HG03039 (cell line): ENCODE results near the gene LRRC38.

Experiments used
- ATAC-seq: cut with Tn5 transposase; IDR thresholded peaks from one replicate; pipeline ENCODE4 v1.9.1; 2021; ENCODE audit warnings: mild to moderate bottlenecking, moderate library complexity; ENCODE audit not compliant: unreplicated experiment

LRRC38 gene

DNA sequence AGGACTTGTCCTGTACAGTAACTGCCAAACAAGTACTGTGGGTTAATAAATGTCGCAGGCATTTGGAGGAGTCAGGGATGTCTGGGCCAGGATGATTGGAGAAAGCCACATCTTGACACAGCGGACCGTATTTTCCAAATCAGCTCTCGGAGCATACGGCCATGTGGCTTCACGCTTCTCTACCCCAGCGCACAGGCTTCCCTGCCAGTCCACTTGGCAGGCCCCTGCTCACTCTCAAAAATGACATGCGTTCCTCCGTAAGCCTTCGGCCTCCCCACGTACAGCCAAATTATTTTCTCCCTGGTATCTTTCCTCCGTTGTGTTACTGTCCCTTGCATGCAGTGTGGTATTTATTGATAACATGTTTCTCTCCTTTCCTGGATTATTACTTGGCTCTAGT is 7.2 kb upstream of the LRRC38 start:
- ATAC-seq, result no peak

- ATAC-seq, result no peak
Measured at GRCh38 chr1:13517193-13517812, 3.5 kb upstream of the LRRC38 start.

- ATAC-seq, result no peak
Measured at GRCh38 chr1:13516606-13517005, 2.8 kb upstream of the LRRC38 start.

GRCh38 chr1:13514821-13515220 is 1.0 kb upstream of the LRRC38 start:
- no peak for ATAC-seq

DNA sequence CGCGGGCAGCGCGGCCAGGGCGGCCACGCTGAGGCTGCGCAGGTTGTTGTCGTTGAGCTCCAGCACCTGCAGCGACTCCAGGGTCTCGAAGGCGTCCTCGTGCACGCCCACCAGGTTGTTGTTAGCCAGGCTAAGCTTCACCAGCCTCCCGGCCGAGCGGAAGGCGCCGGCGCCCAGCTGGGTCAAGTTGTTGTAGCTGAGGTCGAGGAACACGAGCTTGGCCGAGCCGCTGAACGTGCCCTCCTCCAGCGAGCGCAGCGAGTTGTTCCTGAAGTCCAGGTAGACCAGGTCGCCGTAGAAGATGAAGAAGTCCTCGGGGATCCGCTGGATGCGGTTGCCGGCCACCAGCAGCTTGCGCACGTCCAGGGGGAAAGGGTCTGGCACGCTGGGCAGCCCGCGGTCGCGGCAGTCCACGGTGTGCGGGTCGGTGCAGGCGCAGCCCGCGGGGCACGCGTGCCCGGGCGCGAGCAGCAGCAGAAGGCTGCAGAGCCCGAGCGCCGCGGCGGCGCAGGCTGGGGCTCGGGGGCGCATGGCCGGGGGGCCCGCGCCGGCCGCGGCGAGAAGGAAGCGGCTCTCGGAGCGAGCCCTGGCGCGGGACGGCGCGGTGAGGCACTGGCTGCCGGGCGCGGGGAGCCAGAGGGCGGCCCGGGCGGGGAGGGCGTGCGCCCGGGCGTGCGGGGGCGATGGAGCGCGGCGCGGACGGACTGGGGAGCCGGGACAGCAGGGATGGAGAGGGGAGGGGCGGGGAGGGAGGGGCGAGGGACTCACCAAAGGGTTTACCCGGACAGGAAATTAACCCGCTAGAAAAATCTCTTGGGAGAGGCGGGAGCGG is 524 bp downstream of the LRRC38 start:
- ATAC-seq, result no peak

- no peak for ATAC-seq
Measured at GRCh38 chr1:13512472-13512871, 1.3 kb downstream of the LRRC38 start.

GRCh38 chr1:13510499-13510898 is 3.3 kb downstream of the LRRC38 start:
- no peak for ATAC-seq

DNA sequence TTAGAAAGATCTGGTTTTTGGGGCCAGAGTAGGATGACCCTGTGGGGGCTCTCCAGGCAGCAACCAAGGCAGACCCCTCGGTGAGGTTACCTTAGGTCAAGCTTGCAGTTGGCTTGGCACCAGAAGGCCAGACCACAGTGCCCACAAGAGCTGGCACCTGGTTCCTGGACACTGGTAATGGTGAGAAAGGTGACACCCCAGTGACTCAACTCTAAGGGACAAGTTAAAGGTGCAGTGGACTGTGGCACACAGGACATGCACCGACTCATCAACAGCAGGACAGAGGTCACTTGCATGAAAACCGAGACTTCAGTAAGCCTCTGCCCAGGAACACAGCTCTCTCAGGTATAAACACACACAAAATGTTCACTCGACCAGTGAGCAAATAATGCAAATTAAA is 6.7 kb downstream of the LRRC38 start:
- ATAC-seq, result no peak

- no peak for ATAC-seq
Measured at GRCh38 chr1:13505020-13505419, 8.8 kb downstream of the LRRC38 start.

- no peak for ATAC-seq
Measured at GRCh38 chr1:13500806-13501205, 13.0 kb downstream of the LRRC38 start.

DNA sequence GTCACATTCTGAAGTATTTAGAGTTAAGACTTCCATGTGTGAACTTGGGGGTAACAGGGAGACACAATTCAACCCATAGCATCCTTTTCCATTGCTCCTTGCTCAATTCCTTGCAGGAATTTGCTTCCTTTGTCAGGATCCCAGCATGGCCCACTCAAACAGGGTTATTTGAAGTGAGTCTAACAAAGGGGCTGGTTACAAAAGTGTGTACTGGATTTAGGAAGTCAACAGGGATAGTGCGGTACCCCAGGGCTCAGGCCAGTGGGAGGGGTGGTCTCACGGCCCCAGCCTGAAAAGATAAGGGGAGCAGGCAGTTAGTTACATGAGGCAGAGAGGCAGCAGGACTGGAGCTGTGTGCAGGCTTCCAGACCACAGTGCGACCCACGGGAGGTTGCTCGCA is 14.4 kb downstream of the LRRC38 start:
- no peak for ATAC-seq

DNA sequence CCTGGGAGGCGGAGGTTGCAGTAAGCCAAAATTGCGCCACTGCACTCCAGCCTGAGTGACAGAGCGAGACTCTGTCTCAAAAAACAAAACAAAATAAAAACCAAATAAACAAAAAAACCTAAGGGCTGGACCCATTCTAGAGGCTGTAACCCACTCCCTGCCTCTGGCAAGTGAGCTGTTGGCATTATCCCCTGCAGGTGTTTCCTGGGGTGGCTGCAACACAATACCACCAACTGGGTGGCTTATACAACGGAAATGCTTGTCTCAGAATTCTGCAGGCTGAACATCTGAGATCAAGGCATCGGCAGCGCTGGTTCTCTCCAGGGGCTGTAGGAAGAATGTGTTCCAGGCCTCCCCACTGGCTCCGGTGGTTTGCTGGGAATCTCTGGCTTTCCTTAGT is 15.2 kb downstream of the LRRC38 start:
- no peak for ATAC-seq

- no peak for ATAC-seq
Measured at GRCh38 chr1:13495186-13495585, 18.6 kb downstream of the LRRC38 start.

DNA sequence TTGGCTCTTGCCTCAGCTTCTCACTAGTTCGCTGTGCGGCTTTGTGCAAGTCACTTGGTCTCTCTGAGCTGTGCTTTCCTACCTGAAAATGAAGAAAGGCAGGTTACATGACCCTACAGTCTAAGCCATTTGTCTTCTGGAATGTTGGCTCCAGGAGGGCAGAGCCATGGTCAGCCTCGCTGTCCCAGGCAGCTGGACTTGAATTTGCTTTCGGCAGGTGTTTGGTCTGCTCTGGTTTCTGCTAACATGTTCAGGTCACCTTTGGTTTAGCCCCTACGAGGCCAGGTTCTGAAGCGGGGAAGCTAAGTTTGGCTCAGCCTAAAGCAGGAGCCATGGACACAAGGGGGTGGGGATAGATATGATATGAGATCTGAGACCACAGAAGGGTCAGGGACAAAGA is 19.1 kb downstream of the LRRC38 start:
- no peak for ATAC-seq

GRCh38 chr1:13494025-13494424 is 19.8 kb downstream of the LRRC38 start:
- ATAC-seq, result no peak

DNA sequence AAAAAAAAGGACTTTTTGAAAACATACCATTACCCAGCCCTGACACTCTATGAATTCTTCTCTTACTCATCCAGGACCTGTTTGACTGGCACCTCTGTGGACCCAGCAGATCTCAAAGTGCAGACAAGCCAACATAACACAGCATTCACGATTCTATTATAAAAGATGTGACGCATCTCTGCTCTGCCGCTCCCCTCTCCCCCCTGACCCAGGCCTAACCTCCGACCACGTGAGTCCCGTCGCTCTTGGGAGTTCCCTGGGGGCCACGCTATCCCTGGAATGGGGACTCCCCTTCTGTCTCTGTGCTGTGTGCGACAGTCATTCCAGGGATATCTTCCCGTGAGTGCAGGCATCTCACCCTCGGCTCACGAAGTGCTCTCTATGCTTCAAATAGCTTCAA is 21.1 kb downstream of the LRRC38 start:
- no peak for ATAC-seq

- ATAC-seq, result no peak
Measured at GRCh38 chr1:13487957-13488356, 25.8 kb downstream of the LRRC38 start.

GRCh38 chr1:13487143-13487868 is 26.5 kb downstream of the LRRC38 start:
- ATAC-seq, result no peak

GRCh38 chr1:13483946-13484345 is 29.9 kb downstream of the LRRC38 start:
- no peak for ATAC-seq

GRCh38 chr1:13482600-13482999 is 31.2 kb downstream of the LRRC38 start:
- ATAC-seq, result no peak

DNA sequence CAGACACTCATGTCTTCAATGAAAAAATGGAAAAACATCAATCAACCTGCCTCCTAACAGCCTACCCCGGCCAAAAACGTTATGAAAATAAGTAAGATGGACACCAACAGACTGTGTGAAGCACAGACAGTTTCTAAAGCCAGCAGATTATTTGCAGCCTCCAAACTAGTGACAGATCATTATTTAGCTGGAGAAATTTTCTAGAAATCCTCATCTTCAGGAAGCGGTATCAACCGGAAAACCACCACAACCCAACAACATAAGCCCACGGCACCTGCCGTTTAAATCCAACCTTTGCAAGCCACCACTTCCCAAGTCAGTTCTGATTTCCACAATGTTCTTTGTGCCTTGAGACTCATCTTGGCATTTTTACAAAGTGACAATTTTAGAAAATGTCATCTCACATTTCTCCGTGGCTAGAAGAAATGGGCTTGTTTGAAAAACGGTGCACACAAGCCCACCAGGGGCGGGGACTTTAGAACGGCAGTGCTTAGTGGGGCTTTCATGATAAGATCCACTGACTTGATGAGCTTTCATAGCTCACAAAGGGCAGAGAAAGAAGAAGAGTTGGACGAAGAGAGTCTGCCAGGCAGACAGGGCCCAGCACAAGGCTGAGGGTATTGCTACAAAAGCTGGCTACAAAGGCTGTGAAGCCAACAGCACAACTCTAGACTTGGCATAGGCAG is 34.5 kb downstream of the LRRC38 start:
- ATAC-seq, result no peak
